ENCODE results near the gene LGALS16.
"Not testable (repeated sequence)": the region's sequence is repeated elsewhere in the genome, so short reads cannot be mapped to it uniquely, and the experiment has no call there.

Gene LGALS16

GRCh38 chr19:39655613-39656012 lies at the start of gene LGALS16:
Gene LGALS16 (plus strand): TSS chr19:39655913. CDS start chr19:39655962, 49 bp downstream.
- DNase-seq = no peak
- TF ChIP-seq GATA1 (IDR thresholded peaks at IDR 0.05; ENCODE audit: low read depth, low read length) = no peak
- TF ChIP-seq POLR2A (IDR thresholded peaks at IDR 0.05; ENCODE audit: low read length) = no peak

- TF ChIP-seq GATA1 (IDR thresholded peaks at IDR 0.05; ENCODE audit: low read depth, low read length) = no peak
- no peak for TF ChIP-seq POLR2A (IDR thresholded peaks at IDR 0.05; ENCODE audit: low read length)
- DNase-seq = no peak
These were observed 48.7 kb upstream of the LGALS16 start for GRCh38 chr19:39607021-39607420.

- TF ChIP-seq GATA1 (IDR thresholded peaks at IDR 0.05; ENCODE audit: low read depth, low read length) (no peak), POLR2A (IDR thresholded peaks at IDR 0.05; ENCODE audit: low read length) (no peak)
- DNase-seq = no peak
These were observed 48.2 kb upstream of the LGALS16 start for GRCh38 chr19:39607561-39607960.

GRCh38 chr19:39613597-39613996 lies 42.1 kb upstream of the LGALS16 start:
- TF ChIP-seq POLR2A (IDR thresholded peaks at IDR 0.05; ENCODE audit: low read length) (no peak), GATA1 (IDR thresholded peaks at IDR 0.05; ENCODE audit: low read depth, low read length) (no peak)
- no peak for DNase-seq

GRCh38 chr19:39617745-39618144 lies 38.0 kb upstream of the LGALS16 start:
- DNase-seq = no peak
- TF ChIP-seq GATA1 (IDR thresholded peaks at IDR 0.05; ENCODE audit: low read depth, low read length) (no peak), POLR2A (IDR thresholded peaks at IDR 0.05; ENCODE audit: low read length) (no peak)

GRCh38 chr19:39623946-39624345 lies 31.8 kb upstream of the LGALS16 start:
- no peak for DNase-seq
- no peak for TF ChIP-seq GATA1 (IDR thresholded peaks at IDR 0.05; ENCODE audit: low read depth, low read length)
- no peak for TF ChIP-seq POLR2A (IDR thresholded peaks at IDR 0.05; ENCODE audit: low read length)

GRCh38 chr19:39627631-39628030 lies 28.1 kb upstream of the LGALS16 start:
- DNase-seq = not testable (repeated sequence)

- no peak for DNase-seq
- TF ChIP-seq POLR2A (IDR thresholded peaks at IDR 0.05; ENCODE audit: low read length) (no peak), GATA1 (IDR thresholded peaks at IDR 0.05; ENCODE audit: low read depth, low read length) (no peak)
These were observed 24.5 kb upstream of the LGALS16 start for GRCh38 chr19:39631178-39631577.

- TF ChIP-seq POLR2A (IDR thresholded peaks at IDR 0.05; ENCODE audit: low read length) (no peak), GATA1 (IDR thresholded peaks at IDR 0.05; ENCODE audit: low read depth, low read length) (no peak)
- no peak for DNase-seq
These were observed 24.1 kb upstream of the LGALS16 start for GRCh38 chr19:39631626-39632025.

- DNase-seq = no peak
- no peak for TF ChIP-seq POLR2A (IDR thresholded peaks at IDR 0.05; ENCODE audit: low read length)
- no peak for TF ChIP-seq GATA1 (IDR thresholded peaks at IDR 0.05; ENCODE audit: low read depth, low read length)
These were observed 17.8 kb upstream of the LGALS16 start for GRCh38 chr19:39637891-39638290.

- TF ChIP-seq POLR2A (IDR thresholded peaks at IDR 0.05; ENCODE audit: low read length) (no peak), GATA1 (IDR thresholded peaks at IDR 0.05; ENCODE audit: low read depth, low read length) (no peak)
- DNase-seq = no peak
These were observed 13.9 kb upstream of the LGALS16 start for GRCh38 chr19:39641773-39642172.

GRCh38 chr19:39643591-39643990 lies 12.1 kb upstream of the LGALS16 start:
- TF ChIP-seq POLR2A (IDR thresholded peaks at IDR 0.05; ENCODE audit: low read length) (no peak), GATA1 (IDR thresholded peaks at IDR 0.05; ENCODE audit: low read depth, low read length) (no peak)
- DNase-seq = no peak

- peak; percentile 11 to 13 for DNase-seq
- TF ChIP-seq GATA1 (IDR thresholded peaks at IDR 0.05; ENCODE audit: low read depth, low read length) = no peak
- TF ChIP-seq POLR2A (IDR thresholded peaks at IDR 0.05; ENCODE audit: low read length) = no peak
These were observed 9.8 kb upstream of the LGALS16 start for GRCh38 chr19:39645800-39646411.

- no peak for DNase-seq
- TF ChIP-seq GATA1 (IDR thresholded peaks at IDR 0.05; ENCODE audit: low read depth, low read length) (no peak), POLR2A (IDR thresholded peaks at IDR 0.05; ENCODE audit: low read length) (no peak)
These were observed 7.8 kb upstream of the LGALS16 start for GRCh38 chr19:39647918-39648317.

- TF ChIP-seq GATA1 (IDR thresholded peaks at IDR 0.05; ENCODE audit: low read depth, low read length) = no peak
- no peak for TF ChIP-seq POLR2A (IDR thresholded peaks at IDR 0.05; ENCODE audit: low read length)
- no peak for DNase-seq
These were observed 4.1 kb downstream of the LGALS16 start for GRCh38 chr19:39659791-39660190.

- TF ChIP-seq POLR2A (IDR thresholded peaks at IDR 0.05; ENCODE audit: low read length) = no peak
- TF ChIP-seq GATA1 (IDR thresholded peaks at IDR 0.05; ENCODE audit: low read depth, low read length) = no peak
These were observed 4.9 kb downstream of the LGALS16 start for GRCh38 chr19:39660661-39661060.

More at GRCh38 chr19:39660661-39661060, 4.9 kb downstream of the LGALS16 start:
- no peak for DNase-seq

Data from erythroblast (primary cell).